Mammary epithelial cell (primary cell): ENCODE data around the gene CBFA2T3.

Experiments
- CTCF ChIP-seq, 2 donors: IDR thresholded peaks in 1 of 2; conservative IDR thresholded peaks in 1 of 2; 2 replicates each; pipeline ENCODE4 v1.5.1; 2011 to 2012; ENCODE audit warnings: inconsistent platforms in 2 of 2, low read length in 2 of 2, mild to moderate bottlenecking in 2 of 2, control low read depth in 1 of 2, low read depth in 1 of 2; ENCODE audit not compliant: insufficient read depth in 1 of 2; ENCODE audit errors: extremely low read depth in 1 of 2
- EZH2 ChIP-seq: IDR thresholded peaks from 2 replicates; pipeline ENCODE4 v1.6.1; 2012; ENCODE audit warnings: low read length, inconsistent platforms, borderline replicate concordance

GRCh38 chr16:88930716-88931115 lies 46.3 kb downstream of the CBFA2T3 start:
- TF ChIP-seq CTCF (conservative IDR thresholded peaks at IDR 0.05 in 1 of 2, IDR thresholded peaks at IDR 0.05 in 1 of 2; ENCODE audit: extremely low read depth in 1 of 2, insufficient read depth in 1 of 2, low read depth in 1 of 2, low read length in 2 of 2): no peak
- no peak for TF ChIP-seq EZH2
